Esophagus muscularis mucosa (tissue), 4 donors: Measurements from ENCODE around the gene SRMS. TPM values are rescaled to one million over a fixed set of nuclear protein-coding genes. Genes with fewer than 3 reads are reported as not detected.
A peak's percentile ranks its signal among the peaks of the same experiment; 100 is the strongest.

ENCODE experiments used
- DNase-seq: peaks from one replicate; pipeline ENCODE4 v3.0.0-alpha.2; 2017; ENCODE audit errors: extremely low spot score
- H3K27ac ChIP-seq, 4 donors: fragments of 200-600 bp; sonication (generic); replicated peaks in 1 of 4; 1 replicate in 3 of 4; 2 replicates in 1 of 4; pipeline ENCODE4 v1.5.1; 2016 to 2019; ENCODE audit warnings: mild to moderate bottlenecking in 1 of 4
- H3K27me3 ChIP-seq, 4 donors: fragments of 200-600 bp; sonication (generic); one replicate each; pipeline versions ENCODE4 v1.5.1 to v1.6.0; 2016 to 2019
- H3K36me3 ChIP-seq, 4 donors: fragments of 200-600 bp; sonication (generic); one replicate each; pipeline ENCODE4 v1.5.1; 2016 to 2019
- H3K4me1 ChIP-seq, 4 donors: fragments of 200-600 bp; sonication (generic); one replicate each; pipeline ENCODE4 v1.5.1; 2016 to 2019
- H3K4me3 ChIP-seq, 4 donors: fragments of 200-600 bp; sonication (generic); 1 replicate in 2 of 4; 2 replicates in 2 of 4; pipeline ENCODE4 v1.5.1; 2016 to 2019; ENCODE audit warnings: mild to moderate bottlenecking in 4 of 4, moderate library complexity in 1 of 4
- H3K9me3 ChIP-seq, 4 donors: fragments of 200-600 bp; sonication (generic); 1 replicate in 3 of 4; 2 replicates in 1 of 4; pipeline ENCODE4 v1.5.1; 2016 to 2019
- EP300 ChIP-seq: sonication (generic); formaldehyde crosslinking; IDR thresholded peaks from one replicate; pipeline ENCODE4 v1.6.1; 2017; ENCODE audit warnings: antibody characterized with exemption
- POLR2A ChIP-seq: fragments of 450-650 bp; IDR thresholded peaks from one replicate; pipeline ENCODE4 v1.6.1; 2017; ENCODE audit warnings: antibody characterized with exemption, moderate library complexity, mild to moderate bottlenecking, low read depth
- POLR2AphosphoS5 ChIP-seq, 2 donors: sonication (generic); formaldehyde crosslinking; IDR thresholded peaks; one replicate each; pipeline ENCODE4 v1.6.1; 2017; ENCODE audit warnings: antibody characterized with exemption in 2 of 2
- WGBS: methylation state at CpG from one replicate; pipeline ENCODE4 v1.1.5; 2018; 5-methylcytosine and 5-hydroxymethylcytosine counted together
- intact Hi-C: fragments of 100-400 bp; cut with DNase I; formaldehyde crosslinking; loops from one replicate; pipeline ENCODE4 v1.15.1; 2023
- total RNA-seq, 4 donors: library from RNA; depleted of rRNA; stranded (reverse); fragments of >200 nt; gene quantifications; one replicate each; pipeline versions ENCODE4 v1.1.0 to v1.2.1, GENCODE V29; 2016
- TF ChIP-seq, protein P1 (sequence below), 3 experiments: fragments of 200-600 bp in 2 of 3; fragments of 450-650 bp in 1 of 3; sonication (generic) in 2 of 3; IDR thresholded peaks; one replicate each; pipeline ENCODE4 v1.5.1; 2017 to 2019; ENCODE audit warnings: antibody characterized with exemption in 3 of 3, mild to moderate bottlenecking in 2 of 3, moderate library complexity in 1 of 3

Gene SRMS
- total RNA-seq, 4 donors from 2014 or later: not detected

DNA sequence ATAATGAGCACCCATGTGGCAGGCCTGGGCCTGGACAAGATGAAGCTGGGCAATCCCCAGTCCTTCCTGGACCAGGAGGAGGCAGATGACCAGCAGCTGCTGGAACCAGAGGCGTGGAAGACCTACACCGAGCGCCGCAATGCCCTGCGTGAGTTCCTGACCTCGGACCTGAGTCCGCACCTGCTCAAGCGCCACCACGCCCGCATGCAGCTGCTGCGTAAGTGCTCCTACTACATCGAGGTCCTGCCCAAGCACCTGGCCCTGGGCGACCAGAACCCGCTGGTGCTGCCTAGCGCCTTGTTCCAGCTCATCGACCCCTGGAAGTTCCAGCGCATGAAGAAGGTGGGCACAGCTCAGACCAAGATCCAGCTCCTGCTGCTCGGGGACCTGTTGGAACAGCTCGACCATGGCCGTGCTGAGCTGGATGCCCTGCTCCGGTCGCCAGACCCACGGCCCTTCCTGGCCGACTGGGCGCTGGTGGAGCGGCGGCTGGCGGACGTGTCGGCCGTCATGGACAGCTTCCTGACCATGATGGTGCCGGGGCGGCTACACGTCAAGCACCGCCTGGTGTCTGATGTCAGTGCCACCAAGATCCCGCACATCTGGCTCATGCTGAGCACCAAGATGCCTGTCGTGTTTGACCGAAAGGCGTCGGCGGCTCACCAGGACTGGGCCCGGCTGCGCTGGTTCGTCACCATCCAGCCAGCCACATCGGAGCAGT, 8.3 kb upstream of the SRMS start:
- intact Hi-C loops: no loop called here
- Histone ChIP-seq H3K9me3 (no peaks in the 10 kb centered on the region), H3K36me3 (peaks cover 15 to 33% (median 26%) of the 10 kb centered on the region in 4 donors), H3K4me3 (no peak overlapping the region), H3K27ac (no peak overlapping the region), H3K4me1 (peaks cover 12 to 26% (median 21%) of the 10 kb centered on the region in 4 donors), H3K27me3 (peaks cover 0 to 39% (median 11%) of the 10 kb centered on the region in 4 donors)
- TF ChIP-seq EP300 (no peak), POLR2AphosphoS5 (IDR thresholded peaks at IDR 0.05) (no peak), POLR2A (no peak)
- TF ChIP-seq, protein P1, sequence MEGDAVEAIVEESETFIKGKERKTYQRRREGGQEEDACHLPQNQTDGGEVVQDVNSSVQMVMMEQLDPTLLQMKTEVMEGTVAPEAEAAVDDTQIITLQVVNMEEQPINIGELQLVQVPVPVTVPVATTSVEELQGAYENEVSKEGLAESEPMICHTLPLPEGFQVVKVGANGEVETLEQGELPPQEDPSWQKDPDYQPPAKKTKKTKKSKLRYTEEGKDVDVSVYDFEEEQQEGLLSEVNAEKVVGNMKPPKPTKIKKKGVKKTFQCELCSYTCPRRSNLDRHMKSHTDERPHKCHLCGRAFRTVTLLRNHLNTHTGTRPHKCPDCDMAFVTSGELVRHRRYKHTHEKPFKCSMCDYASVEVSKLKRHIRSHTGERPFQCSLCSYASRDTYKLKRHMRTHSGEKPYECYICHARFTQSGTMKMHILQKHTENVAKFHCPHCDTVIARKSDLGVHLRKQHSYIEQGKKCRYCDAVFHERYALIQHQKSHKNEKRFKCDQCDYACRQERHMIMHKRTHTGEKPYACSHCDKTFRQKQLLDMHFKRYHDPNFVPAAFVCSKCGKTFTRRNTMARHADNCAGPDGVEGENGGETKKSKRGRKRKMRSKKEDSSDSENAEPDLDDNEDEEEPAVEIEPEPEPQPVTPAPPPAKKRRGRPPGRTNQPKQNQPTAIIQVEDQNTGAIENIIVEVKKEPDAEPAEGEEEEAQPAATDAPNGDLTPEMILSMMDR (IDR thresholded peaks at IDR 0.05): no peak
- no peak for DNase-seq
- WGBS: 93% methylated on average over 17 of the region's 45 CpGs

DNA sequence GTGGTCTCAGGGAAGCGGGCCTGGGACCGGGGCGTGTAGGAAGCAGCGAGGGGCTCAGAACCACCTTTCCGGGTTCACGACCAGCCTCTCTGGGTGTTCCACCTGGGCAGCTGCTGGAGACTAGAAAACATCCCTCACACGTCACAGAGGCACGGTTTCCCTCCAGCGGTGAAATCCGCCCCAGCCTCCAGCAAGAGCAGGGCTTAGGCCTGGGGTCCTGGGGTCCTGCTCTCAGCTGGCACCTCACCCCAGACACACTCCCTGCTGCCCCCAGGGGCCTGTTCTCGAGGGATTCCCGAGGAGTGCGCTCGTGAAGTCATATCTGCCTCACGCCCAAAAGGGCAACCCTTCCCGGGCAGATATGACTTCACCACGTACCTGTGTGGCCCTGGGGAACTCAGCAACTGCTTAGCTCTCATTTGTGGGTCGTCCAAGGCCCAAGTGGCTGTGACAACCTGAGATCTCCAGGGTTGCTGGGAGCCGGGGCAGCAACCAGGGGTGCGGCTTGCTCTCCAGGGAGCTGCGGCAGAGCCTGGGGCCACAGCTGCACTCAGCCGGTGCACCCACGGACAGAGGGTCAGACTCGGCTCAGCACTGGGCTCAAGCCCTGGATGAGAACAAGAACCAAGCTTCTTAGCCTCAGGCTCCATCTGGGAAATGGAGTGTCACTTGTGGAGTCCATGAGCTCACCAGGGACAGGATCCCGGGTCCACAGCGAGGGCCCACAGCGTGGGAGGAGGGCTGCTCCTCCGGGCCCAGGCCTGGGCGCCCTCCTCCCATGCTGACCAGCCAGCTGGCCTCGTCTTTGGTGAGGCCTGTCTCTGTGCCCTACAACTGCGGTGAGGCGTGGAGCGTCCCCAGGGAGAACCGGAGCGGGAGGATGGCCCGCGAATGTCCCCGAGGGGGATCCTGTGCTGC, 7.1 kb upstream of the SRMS start:
- WGBS: 78% methylated on average over 25 of the region's 38 CpGs
- Histone ChIP-seq H3K4me1 (peaks cover 12 to 26% (median 21%) of the 10 kb centered on the region in 4 donors), H3K36me3 (peaks cover 7 to 21% (median 14%) of the 10 kb centered on the region in 4 donors), H3K4me3 (peak overlapping the region; percentile 57 to 71 (median 62)), H3K27me3 (peaks cover 0 to 51% (median 11%) of the 10 kb centered on the region in 4 donors), H3K27ac (no peak overlapping the region), H3K9me3 (no peaks in the 10 kb centered on the region)
- TF ChIP-seq POLR2AphosphoS5 (IDR thresholded peaks at IDR 0.05) (no peak), POLR2A (no peak), EP300 (no peak)
- TF ChIP-seq, protein P1 (IDR thresholded peaks at IDR 0.05): no peak
- no peak for DNase-seq
- intact Hi-C loops: no loop called here

DNA sequence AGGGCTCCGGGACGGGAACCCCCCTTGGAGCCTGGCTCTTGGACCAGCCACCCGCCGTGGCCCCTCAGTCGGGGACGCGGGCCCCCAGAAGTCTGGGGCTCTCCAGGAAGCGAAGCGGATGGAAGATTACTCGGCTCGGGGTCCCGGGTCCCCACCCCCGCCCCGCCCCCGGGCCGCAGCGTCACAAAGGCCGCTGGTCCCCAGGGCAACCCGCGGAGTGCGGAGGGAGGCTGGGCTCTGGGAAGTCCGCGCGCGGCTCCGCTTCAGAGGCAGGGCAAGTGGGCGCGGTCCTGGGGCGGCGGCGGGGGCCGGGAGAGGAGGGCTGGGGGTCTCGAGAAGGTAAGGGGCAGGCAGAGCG, 6.4 kb upstream of the SRMS start, which contains the start of gene FNDC11:
TSS of gene FNDC11 (plus strand) at position 227 of the 358 bp plus-strand sequence. CDS start 1,505 bp downstream, outside the sequence.
- H3K36me3 ChIP-seq: peaks cover 5 to 16% (median 11%) of the 10 kb centered on the region in 4 donors
- TF ChIP-seq, protein P1 (IDR thresholded peaks at IDR 0.05): no peak
- TF ChIP-seq POLR2AphosphoS5 (IDR thresholded peaks at IDR 0.05) (no peak), EP300 (no peak), POLR2A (no peak)
- no peaks in the 10 kb centered on the region for H3K9me3 ChIP-seq
- H3K4me3 ChIP-seq: peak within 1 kb of the TSS; percentile 57 to 71 (median 62)
- intact Hi-C loops: no loop called here
- peak within 1 kb of the TSS in 2 of 4 donors; percentile 34 to 39 for H3K27ac ChIP-seq
- peaks cover 0 to 56% (median 13%) of the 10 kb centered on the region in 4 donors for H3K27me3 ChIP-seq
- DNase-seq: no peak
- no CpG with 5 or more reads among the region's 34 CpGs for WGBS
- H3K4me1 ChIP-seq: peaks cover 12 to 26% (median 21%) of the 10 kb centered on the region in 4 donors

DNA sequence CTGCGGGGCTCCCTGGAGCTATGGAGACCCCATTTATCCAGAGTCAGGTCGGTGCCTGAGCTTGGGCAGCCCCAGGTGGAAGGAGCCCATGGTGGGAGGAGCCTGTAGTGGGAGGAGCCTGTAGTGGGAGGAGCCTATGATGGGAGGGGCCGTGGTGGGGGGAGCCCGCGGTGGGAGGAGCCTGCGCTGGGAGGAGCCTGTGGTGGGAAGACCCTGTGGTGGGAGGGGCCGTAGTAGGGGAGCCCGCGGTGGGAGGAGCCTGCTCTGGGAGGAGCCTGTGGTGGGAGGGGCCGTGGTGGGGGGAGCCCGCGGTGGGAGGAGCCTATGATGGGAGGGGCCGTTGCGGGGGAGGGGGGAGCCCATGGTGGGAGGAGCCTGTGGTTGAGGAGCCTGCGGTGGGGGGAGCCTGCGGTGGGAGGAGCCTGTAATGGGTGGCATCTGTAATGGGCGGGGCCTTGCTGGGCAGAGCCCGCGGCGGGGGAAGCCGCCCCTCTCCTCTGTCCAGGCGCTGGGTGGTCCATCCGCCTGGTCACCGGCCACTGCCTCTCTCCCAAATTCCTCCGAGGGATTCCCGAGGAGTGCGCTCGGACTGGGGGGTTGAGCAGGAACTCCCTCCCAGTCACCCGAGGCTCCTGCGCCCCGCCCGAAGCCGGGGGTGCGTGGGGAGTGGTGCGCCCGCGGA, 5.8 kb upstream of the SRMS start:
- Histone ChIP-seq H3K27me3 (peaks cover 0 to 60% (median 15%) of the 10 kb centered on the region in 4 donors), H3K4me1 (peaks cover 12 to 26% (median 21%) of the 10 kb centered on the region in 4 donors), H3K27ac (peak overlapping the region in 2 of 4 donors; percentile 34 to 39), H3K4me3 (peak overlapping the region; percentile 57 to 71 (median 62)), H3K36me3 (peaks cover 0 to 11% (median 6%) of the 10 kb centered on the region in 4 donors), H3K9me3 (no peaks in the 10 kb centered on the region)
- WGBS: no CpG with 5 or more reads among the region's 37 CpGs
- no peak for TF ChIP-seq EP300
- TF ChIP-seq, protein P1 (IDR thresholded peaks at IDR 0.05): no peak
- no peak for TF ChIP-seq POLR2A
- peak in 1 of 2 donors; percentile 26 for TF ChIP-seq POLR2AphosphoS5 (IDR thresholded peaks at IDR 0.05)
- DNase-seq: peak; percentile 96
- intact Hi-C loops: no loop called here
